ENCODE measurements around the gene CCDC198.

- no peak for TF ChIP-seq CTCF (IDR thresholded peaks at IDR 0.05)
- TF ChIP-seq POLR2A (IDR thresholded peaks at IDR 0.05), result no peak
Measured at GRCh38 chr14:57487771-57488170, 5.9 kb downstream of the CCDC198 start.

Measured in thyroid gland (tissue), 4 donors.